B cell (primary cell): ENCODE measurements around the gene FARSB. TPM values are rescaled to one million over a fixed set of nuclear protein-coding genes. Genes with fewer than 3 reads are reported as not detected.

Experiments
- ATAC-seq: fragments of 200-7000 bp; cut with Tn5 transposase; one replicate; pipeline ENCODE4 v1.10.0; 2021; ENCODE audit warnings: low read depth, mild to moderate bottlenecking, moderate number of reproducible peaks, moderate library complexity
- CTCF ChIA-PET: fragments of 350-600 bp; sonication (Branson Sonifier 250); formaldehyde crosslinking; loops from one replicate; lab custom pipeline; 2021; ENCODE audit warnings: antibody characterized with exemption, inconsistent platforms; lab: Charles Lee
- POLR2A ChIA-PET: fragments of 350-600 bp; sonication (Branson Sonifier 250); formaldehyde crosslinking; loops from one replicate; lab custom pipeline; 2021; ENCODE audit warnings: antibody characterized with exemption; lab: Charles Lee
- DNase-seq: peaks from one replicate; pipeline ENCODE4 v3.0.0; 2013
- H2AFZ ChIP-seq: 2 replicates; pipeline ENCODE4 v1.6.1; 2012; ENCODE audit warnings: mild to moderate bottlenecking, low read depth, low read length; ENCODE audit not compliant: insufficient read depth, poor library complexity, severe bottlenecking
- H3K27ac ChIP-seq, 2 donors: 1 replicate in 1 of 2; 2 replicates in 1 of 2; pipeline ENCODE4 v1.5.1; 2012 to 2013; ENCODE audit warnings: low read length in 2 of 2, mild to moderate bottlenecking in 2 of 2, moderate library complexity in 1 of 2
- H3K27me3 ChIP-seq, 4 experiments: fragments of 200-600 bp in 1 of 4; sonication (generic) in 1 of 4; replicated peaks in 1 of 4; 1 replicate in 2 of 4; 2 replicates in 2 of 4; pipeline versions ENCODE4 v1.6.1 to v1.7.0; 2013 to 2016; ENCODE audit warnings: low read length in 3 of 4, mild to moderate bottlenecking in 2 of 4, mixed read lengths in 1 of 4, moderate library complexity in 1 of 4; ENCODE audit not compliant: insufficient read depth in 4 of 4, control insufficient read depth in 3 of 4; ENCODE audit errors: control extremely low read depth in 1 of 4
- H3K36me3 ChIP-seq, 2 experiments: replicated peaks in 1 of 2; 1 replicate in 1 of 2; 2 replicates in 1 of 2; pipeline versions ENCODE4 v1.6.1 to v1.7.1; 2013; ENCODE audit warnings: low read length in 1 of 2; ENCODE audit not compliant: insufficient read depth in 2 of 2, control insufficient read depth in 1 of 2; ENCODE audit errors: control extremely low read depth in 1 of 2, extremely low read depth in 1 of 2
- H3K4me1 ChIP-seq, 2 donors: fragments of 200-600 bp in 1 of 2; sonication (generic) in 1 of 2; 1 replicate in 1 of 2; 2 replicates in 1 of 2; pipeline versions ENCODE4 v1.5.1 to v1.6.1; 2013 to 2017; ENCODE audit warnings: low read length in 2 of 2; ENCODE audit not compliant: control insufficient read depth in 2 of 2, insufficient read depth in 2 of 2
- H3K4me2 ChIP-seq: replicated peaks from 2 replicates; pipeline ENCODE3; 2012; ENCODE audit warnings: mild to moderate bottlenecking, low read depth, low read length; ENCODE audit not compliant: poor library complexity, severe bottlenecking
- H3K4me3 ChIP-seq, 5 experiments: fragments of 200-600 bp in 1 of 5; sonication (generic) in 1 of 5; 1 replicate in 3 of 5; 2 replicates in 2 of 5; pipeline versions ENCODE4 v1.5.1 to v1.7.0; 2011 to 2016; ENCODE audit warnings: low read length in 4 of 5, mild to moderate bottlenecking in 4 of 5, low read depth in 2 of 5, control low read depth in 1 of 5, moderate library complexity in 1 of 5; ENCODE audit not compliant: insufficient read depth in 1 of 5; ENCODE audit errors: control extremely low read depth in 1 of 5, extremely low read depth in 1 of 5
- H3K79me2 ChIP-seq: fragments of 200-600 bp; sonication (generic); one replicate; pipeline ENCODE4 v1.6.0; 2016; ENCODE audit warnings: low read length; ENCODE audit not compliant: control insufficient read depth, insufficient read depth
- H3K9ac ChIP-seq: fragments of 200-600 bp; sonication (generic); 2 replicates; pipeline ENCODE4 v1.6.1; 2017; ENCODE audit warnings: mild to moderate bottlenecking, low read length, moderate library complexity
- H3K9me3 ChIP-seq, 3 donors: one replicate each; pipeline versions ENCODE4 v1.6.1 to v1.7.1; 2013; ENCODE audit warnings: low read length in 2 of 3; ENCODE audit not compliant: control insufficient read depth in 2 of 3, insufficient read depth in 1 of 3; ENCODE audit errors: control extremely low read depth in 1 of 3
- H4K20me1 ChIP-seq: 2 replicates; pipeline ENCODE4 v1.6.0; 2012; ENCODE audit warnings: mild to moderate bottlenecking, low read length; ENCODE audit not compliant: insufficient read depth, control insufficient read depth, poor library complexity, severe bottlenecking
- H3K27ac Mint-ChIP-seq: one replicate; pipeline ENCODE4 v1.8.0; 2021; ENCODE audit warnings: mixed read lengths
- H3K27me3 Mint-ChIP-seq: one replicate; pipeline ENCODE4 v1.8.0; 2021; ENCODE audit warnings: mixed read lengths
- H3K4me1 Mint-ChIP-seq: one replicate; pipeline ENCODE4 v1.8.0; 2021; ENCODE audit warnings: mixed read lengths
- H3K4me3 Mint-ChIP-seq: one replicate; pipeline ENCODE4 v1.8.0; 2021; ENCODE audit warnings: mixed read lengths
- H3K9me3 Mint-ChIP-seq: one replicate; pipeline ENCODE4 v1.8.0; 2022; ENCODE audit warnings: mixed read lengths; ENCODE audit not compliant: insufficient read depth
- CTCF ChIP-seq: fragments of 200-600 bp; IDR thresholded peaks from one replicate; pipeline ENCODE4 v1.8.0; 2022; ENCODE audit warnings: antibody characterized with exemption, mild to moderate bottlenecking
- EZH2 ChIP-seq: IDR thresholded peaks from 2 replicates; pipeline ENCODE4 v1.6.1; 2012; ENCODE audit warnings: borderline replicate concordance, low read depth, mild to moderate bottlenecking, moderate library complexity, low read length; ENCODE audit not compliant: insufficient read depth, poor library complexity, severe bottlenecking
- WGBS: methylation state at CpG from one replicate; pipeline ENCODE4 v1.1.5; 2013; ENCODE audit warnings: missing lambda C conversion rate; ENCODE audit not compliant: insufficient coverage; 5-methylcytosine and 5-hydroxymethylcytosine counted together
- intact Hi-C: fragments of 100-400 bp; cut with micrococcal nuclease; formaldehyde crosslinking; loops from one replicate; pipeline ENCODE4 v1.10.0; 2022
- polyA plus RNA-seq: library from polyadenylated mRNA; depleted of rRNA; stranded (reverse); fragments of >200 nt; gene quantifications from 2 replicates; pipeline ENCODE4 v1.2.3, GENCODE V29; 2012
- total RNA-seq, 2 donors: library from RNA; stranded (reverse); fragments of 120-200 nt in 1 of 2; gene quantifications; 1 replicate in 1 of 2; 2 replicates in 1 of 2; pipeline versions ENCODE4 v1.2.3 to v1.2.4, GENCODE V29; 2013 to 2022

The FARSB gene
- total and polyA plus RNA-seq, 2 donors (not counting 1 experiment from before 2014, with no cell fraction given): 9.2 to 10.2 TPM

GRCh38 chr2:222703886-222704285 is 48.0 kb upstream of the FARSB start:
- CTCF ChIA-PET: interaction anchor here (1.0 to 6.5 kb wide), 4 partner anchors 10 to 236 kb away, joined by 3 to 44 read pairs (median 6); no protein-coding TSS in a partner anchor
- Histone ChIP-seq H2AFZ (no peak overlapping the region), H3K36me3 (no peaks in the 10 kb centered on the region), H3K27ac (no peak overlapping the region), H3K4me1 (peaks cover 0 to under 1% of the 10 kb centered on the region in 2 donors), H4K20me1 (no peaks in the 10 kb centered on the region), H3K79me2 (no peaks in the 10 kb centered on the region), H3K27me3 (peaks cover 0 to 8% (median 3%) of the 10 kb centered on the region in 4 experiments), H3K9me3 (no peaks in the 10 kb centered on the region), H3K9ac (no peak overlapping the region), H3K4me2 (no peak overlapping the region), H3K4me3 (no peak overlapping the region)
- H3K4me1 Mint-ChIP-seq: peaks cover 4% of the 10 kb centered on the region
- ATAC-seq: no peak
- peaks cover 51% of the 10 kb centered on the region for H3K27me3 Mint-ChIP-seq
- no peaks in the 10 kb centered on the region for H3K9me3 Mint-ChIP-seq
- intact Hi-C loops: no loop called here
- no peak for DNase-seq
- WGBS: 100% methylated on average over 1 of the region's 3 CpGs
- no peak for TF ChIP-seq EZH2
- H3K27ac Mint-ChIP-seq: no peak overlapping the region
- POLR2A ChIA-PET: no interaction called here
- no peak overlapping the region for H3K4me3 Mint-ChIP-seq

GRCh38 chr2:222703091-222703490 is 47.2 kb upstream of the FARSB start:
- no peak for ATAC-seq
- POLR2A ChIA-PET: no interaction called here
- 80% methylated on average over 1 of the region's 2 CpGs for WGBS

More at GRCh38 chr2:222703091-222703490, 47.2 kb upstream of the FARSB start:
- H3K9me3 ChIP-seq: no peaks in the 10 kb centered on the region
- intact Hi-C loops: no loop called here
- no peaks in the 10 kb centered on the region for H3K9me3 Mint-ChIP-seq
- DNase-seq: no peak
- no peaks in the 10 kb centered on the region for H4K20me1 ChIP-seq
- peaks cover 0 to 8% (median 3%) of the 10 kb centered on the region in 4 experiments for H3K27me3 ChIP-seq
- H3K27ac Mint-ChIP-seq: no peak overlapping the region
- no peak overlapping the region for H3K9ac ChIP-seq
- H2AFZ ChIP-seq: no peak overlapping the region
- no peaks in the 10 kb centered on the region for H3K4me1 ChIP-seq
- no peaks in the 10 kb centered on the region for H3K36me3 ChIP-seq
- H3K27me3 Mint-ChIP-seq: peaks cover 53% of the 10 kb centered on the region
- H3K4me3 Mint-ChIP-seq: no peak overlapping the region
- CTCF ChIA-PET: interaction anchor here (1.3 to 1.5 kb wide), 2 partner anchors 13 to 200 kb away, joined by 5 to 8 read pairs; no protein-coding TSS in a partner anchor
- H3K4me3 ChIP-seq: no peak overlapping the region
- no peak overlapping the region for H3K27ac ChIP-seq
- no peak for TF ChIP-seq EZH2
- no peak for TF ChIP-seq CTCF
- H3K4me1 Mint-ChIP-seq: peaks cover 2% of the 10 kb centered on the region
- no peak overlapping the region for H3K4me2 ChIP-seq
- no peaks in the 10 kb centered on the region for H3K79me2 ChIP-seq
